ENCODE data around the gene PTPN20.
"Not testable (repeated sequence)": the region's sequence is repeated elsewhere in the genome, so short reads cannot be mapped to it uniquely, and the experiment has no call there.

Gene PTPN20

GRCh38 chr10:46911144-46911876 is at the start of gene PTPN20:
PTPN20 (plus strand) TSS chr10:46911428; CDS start chr10:46932500, 21,072 bp downstream.
- DNase-seq (ENCODE audit: low read depth, low spot score); POLR2A ChIA-PET; CTCF ChIA-PET; H3K4me3 ChIP-seq (ENCODE audit: low read depth, low read length): not testable (repeated sequence)

- POLR2A ChIA-PET; DNase-seq (ENCODE audit: low read depth, low spot score); CTCF ChIA-PET; H3K4me3 ChIP-seq (ENCODE audit: low read depth, low read length): not testable (repeated sequence)
Measured at GRCh38 chr10:46869716-46870115, 41.5 kb upstream of the PTPN20 start.

GRCh38 chr10:46871583-46871982 is 39.6 kb upstream of the PTPN20 start:
- DNase-seq (ENCODE audit: low read depth, low spot score); CTCF ChIA-PET; POLR2A ChIA-PET; H3K4me3 ChIP-seq (ENCODE audit: low read depth, low read length): not testable (repeated sequence)

- CTCF ChIA-PET; H3K4me3 ChIP-seq (ENCODE audit: low read depth, low read length); DNase-seq (ENCODE audit: low read depth, low spot score); POLR2A ChIA-PET: not testable (repeated sequence)
Measured at GRCh38 chr10:46875304-46875703, 35.9 kb upstream of the PTPN20 start.

- DNase-seq (ENCODE audit: low read depth, low spot score); CTCF ChIA-PET; H3K4me3 ChIP-seq (ENCODE audit: low read depth, low read length); POLR2A ChIA-PET: not testable (repeated sequence)
Measured at GRCh38 chr10:46876773-46877172, 34.5 kb upstream of the PTPN20 start.

GRCh38 chr10:46878761-46879160 is 32.5 kb upstream of the PTPN20 start:
- POLR2A ChIA-PET; CTCF ChIA-PET; DNase-seq (ENCODE audit: low read depth, low spot score); H3K4me3 ChIP-seq (ENCODE audit: low read depth, low read length): not testable (repeated sequence)

GRCh38 chr10:46890813-46891611 is 20.2 kb upstream of the PTPN20 start:
- DNase-seq (ENCODE audit: low read depth, low spot score); POLR2A ChIA-PET; H3K4me3 ChIP-seq (ENCODE audit: low read depth, low read length); CTCF ChIA-PET: not testable (repeated sequence)

GRCh38 chr10:46896762-46897692 is 14.2 kb upstream of the PTPN20 start:
- DNase-seq (ENCODE audit: low read depth, low spot score); POLR2A ChIA-PET; CTCF ChIA-PET; H3K4me3 ChIP-seq (ENCODE audit: low read depth, low read length): not testable (repeated sequence)

GRCh38 chr10:46901247-46901646 is 10.0 kb upstream of the PTPN20 start:
- CTCF ChIA-PET; POLR2A ChIA-PET; H3K4me3 ChIP-seq (ENCODE audit: low read depth, low read length); DNase-seq (ENCODE audit: low read depth, low spot score): not testable (repeated sequence)

- CTCF ChIA-PET; H3K4me3 ChIP-seq (ENCODE audit: low read depth, low read length); DNase-seq (ENCODE audit: low read depth, low spot score); POLR2A ChIA-PET: not testable (repeated sequence)
Measured at GRCh38 chr10:46903874-46904273, 7.4 kb upstream of the PTPN20 start.

GRCh38 chr10:46906359-46906758 is 4.9 kb upstream of the PTPN20 start:
- DNase-seq (ENCODE audit: low read depth, low spot score); CTCF ChIA-PET; POLR2A ChIA-PET; H3K4me3 ChIP-seq (ENCODE audit: low read depth, low read length): not testable (repeated sequence)

GRCh38 chr10:46907185-46908117 is 3.8 kb upstream of the PTPN20 start:
- POLR2A ChIA-PET; DNase-seq (ENCODE audit: low read depth, low spot score); CTCF ChIA-PET; H3K4me3 ChIP-seq (ENCODE audit: low read depth, low read length): not testable (repeated sequence)

GRCh38 chr10:46922498-46922897 is 11.3 kb downstream of the PTPN20 start:
- POLR2A ChIA-PET = not testable (repeated sequence)

GRCh38 chr10:46925156-46925555 is 13.9 kb downstream of the PTPN20 start:
- CTCF ChIA-PET; DNase-seq (ENCODE audit: low read depth, low spot score); POLR2A ChIA-PET; H3K4me3 ChIP-seq (ENCODE audit: low read depth, low read length): not testable (repeated sequence)

More at GRCh38 chr10:46922498-46922897, 11.3 kb downstream of the PTPN20 start:
- DNase-seq (ENCODE audit: low read depth, low spot score); H3K4me3 ChIP-seq (ENCODE audit: low read depth, low read length); CTCF ChIA-PET: not testable (repeated sequence)

GRCh38 chr10:46925853-46926252 is 14.6 kb downstream of the PTPN20 start:
- CTCF ChIA-PET; DNase-seq (ENCODE audit: low read depth, low spot score); POLR2A ChIA-PET; H3K4me3 ChIP-seq (ENCODE audit: low read depth, low read length): not testable (repeated sequence)

- POLR2A ChIA-PET; DNase-seq (ENCODE audit: low read depth, low spot score); H3K4me3 ChIP-seq (ENCODE audit: low read depth, low read length); CTCF ChIA-PET: not testable (repeated sequence)
Measured at GRCh38 chr10:46928810-46929209, 17.6 kb downstream of the PTPN20 start.

Measured in AG04449 (cell line).